ENCODE measurements around the gene TNS1. TPM values are rescaled to one million over a fixed set of nuclear protein-coding genes. Genes with fewer than 3 reads are reported as not detected.

The TNS1 gene
- total and polyA plus RNA-seq, 8 donors = 139 to 327 (median 159) TPM

GRCh38 chr2:217852555-217853211, 150.1 kb downstream of the TNS1 start:
- DNase-seq = no peak
- H3K9me3 ChIP-seq = no peaks in the 10 kb centered on the region
- H3K4me1 ChIP-seq = peaks cover 37 to 59% of the 10 kb centered on the region in 2 donors
- no peaks in the 10 kb centered on the region for H3K27me3 ChIP-seq
- TF ChIP-seq CTCF (IDR thresholded peaks at IDR 0.05) = no peak
- intact Hi-C loops (cut with DNase I) = no loop called here
- H3K4me3 ChIP-seq = no peak overlapping the region
- peaks cover 1 to 64% of the 10 kb centered on the region in 2 donors for H3K36me3 ChIP-seq
- ATAC-seq = no peak
- H3K27ac ChIP-seq = peak overlapping the region in 1 of 2 donors; percentile 9

- H3K9me3 ChIP-seq = no peaks in the 10 kb centered on the region
- no peak for TF ChIP-seq CTCF (IDR thresholded peaks at IDR 0.05)
- peak; percentile 20 for ATAC-seq
- no peak overlapping the region for H3K4me3 ChIP-seq
- H3K27me3 ChIP-seq = no peaks in the 10 kb centered on the region
- H3K27ac ChIP-seq = peak overlapping the region; percentile 62 to 74
- H3K36me3 ChIP-seq = peaks cover 7 to 64% of the 10 kb centered on the region in 2 donors
- no peak for DNase-seq
- peaks cover 43 to 72% of the 10 kb centered on the region in 2 donors for H3K4me1 ChIP-seq
- intact Hi-C loops (cut with DNase I) = no loop called here
Observed at GRCh38 chr2:217851191-217852020, 151.4 kb downstream of the TNS1 start.

- Histone ChIP-seq H3K27ac (peak overlapping the region; percentile 65 to 70), H3K27me3 (no peaks in the 10 kb centered on the region), H3K4me3 (no peak overlapping the region), H3K4me1 (peaks cover 40 to 87% of the 10 kb centered on the region in 2 donors), H3K36me3 (peaks cover 7 to 62% of the 10 kb centered on the region in 2 donors), H3K9me3 (peaks cover 0 to 6% of the 10 kb centered on the region in 2 donors)
- TF ChIP-seq CTCF (IDR thresholded peaks at IDR 0.05) = no peak
- DNase-seq (peak in 2 of 4 donors; percentile 89 to 92), ATAC-seq (no peak)
- intact Hi-C loops (cut with DNase I) = no loop called here
Observed at GRCh38 chr2:217849154-217849975, 153.4 kb downstream of the TNS1 start.

- peak overlapping the region in 1 of 2 donors; percentile 70 for H3K27ac ChIP-seq
- ATAC-seq = no peak
- H3K4me1 ChIP-seq = peaks cover 40 to 88% of the 10 kb centered on the region in 2 donors
- H3K36me3 ChIP-seq = peaks cover 7 to 59% of the 10 kb centered on the region in 2 donors
- H3K9me3 ChIP-seq = peaks cover 0 to 6% of the 10 kb centered on the region in 2 donors
- no peak for DNase-seq
- intact Hi-C loops (cut with DNase I) = no loop called here
- no peak for TF ChIP-seq CTCF (IDR thresholded peaks at IDR 0.05)
- no peak overlapping the region for H3K4me3 ChIP-seq
- H3K27me3 ChIP-seq = no peaks in the 10 kb centered on the region
Observed at GRCh38 chr2:217848351-217848957, 154.3 kb downstream of the TNS1 start.
